GM18861 (cell line): Measurements from ENCODE around the gene DENND10.

ENCODE experiments used
- ATAC-seq: cut with Tn5 transposase; IDR thresholded peaks from one replicate; pipeline ENCODE4 v1.9.1; 2021; ENCODE audit not compliant: unreplicated experiment

Gene DENND10, protein sequence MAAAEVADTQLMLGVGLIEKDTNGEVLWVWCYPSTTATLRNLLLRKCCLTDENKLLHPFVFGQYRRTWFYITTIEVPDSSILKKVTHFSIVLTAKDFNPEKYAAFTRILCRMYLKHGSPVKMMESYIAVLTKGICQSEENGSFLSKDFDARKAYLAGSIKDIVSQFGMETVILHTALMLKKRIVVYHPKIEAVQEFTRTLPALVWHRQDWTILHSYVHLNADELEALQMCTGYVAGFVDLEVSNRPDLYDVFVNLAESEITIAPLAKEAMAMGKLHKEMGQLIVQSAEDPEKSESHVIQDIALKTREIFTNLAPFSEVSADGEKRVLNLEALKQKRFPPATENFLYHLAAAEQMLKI

DNA sequence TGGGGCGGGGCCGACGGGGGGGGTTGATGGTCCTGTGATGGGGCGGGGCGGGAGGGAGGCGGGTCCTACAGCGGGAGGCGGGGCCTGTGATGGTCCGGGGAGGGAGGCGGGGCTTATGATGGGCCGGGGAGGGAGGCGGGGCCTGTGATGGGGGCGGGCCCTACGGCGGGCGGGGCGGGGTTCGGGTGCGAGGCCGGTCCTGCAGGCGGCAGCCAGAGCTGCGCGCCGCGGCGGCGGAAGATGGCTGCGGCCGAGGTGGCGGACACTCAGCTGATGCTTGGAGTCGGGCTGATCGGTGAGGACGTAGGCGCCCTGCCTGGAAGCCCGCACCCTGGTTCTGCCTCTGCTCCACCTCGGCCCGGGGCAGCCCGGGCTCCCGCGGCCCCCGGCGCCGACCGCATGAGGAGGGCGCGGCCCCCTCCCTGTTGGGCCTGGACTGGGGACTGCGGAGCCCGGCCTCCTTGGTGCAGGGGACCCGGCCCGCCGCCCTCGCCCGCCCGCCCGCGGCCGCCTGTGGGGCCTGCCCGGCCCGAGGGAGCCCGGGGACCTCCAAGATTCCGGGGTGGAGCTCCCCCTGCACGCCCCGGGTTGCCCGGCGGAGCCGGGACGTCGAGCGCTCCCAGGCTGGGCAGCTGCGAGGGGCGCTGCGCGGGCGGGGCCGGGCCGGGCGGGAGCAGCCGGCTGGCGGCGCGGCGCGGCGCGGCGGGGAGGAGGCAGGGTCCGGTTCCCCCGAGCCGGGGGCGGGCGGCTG is at the start of gene DENND10:
Gene DENND10 (plus strand): TSS at position 211 of the 751 bp plus-strand sequence. CDS start 30 bp downstream, at position 241.
- ATAC-seq: peak; percentile 43

DNA sequence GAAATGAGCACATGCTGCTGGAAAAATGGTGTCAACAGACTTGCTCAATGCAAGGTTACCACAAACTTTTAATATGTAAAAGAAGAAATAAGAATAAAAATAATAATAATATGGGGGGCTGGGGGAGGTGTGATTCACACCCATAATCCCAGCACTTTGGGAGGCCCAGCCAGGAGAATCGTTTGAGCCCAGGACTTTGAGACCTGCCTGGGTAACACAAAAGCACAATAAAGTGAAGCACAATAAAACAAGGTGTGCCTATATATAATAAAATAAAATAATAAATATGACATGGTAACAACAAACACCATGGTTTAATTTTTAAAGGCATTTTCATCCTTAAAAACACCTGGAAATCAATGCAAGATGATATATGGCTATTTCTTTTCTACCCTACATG is 48.4 kb upstream of the DENND10 start:
- no peak for ATAC-seq

DNA sequence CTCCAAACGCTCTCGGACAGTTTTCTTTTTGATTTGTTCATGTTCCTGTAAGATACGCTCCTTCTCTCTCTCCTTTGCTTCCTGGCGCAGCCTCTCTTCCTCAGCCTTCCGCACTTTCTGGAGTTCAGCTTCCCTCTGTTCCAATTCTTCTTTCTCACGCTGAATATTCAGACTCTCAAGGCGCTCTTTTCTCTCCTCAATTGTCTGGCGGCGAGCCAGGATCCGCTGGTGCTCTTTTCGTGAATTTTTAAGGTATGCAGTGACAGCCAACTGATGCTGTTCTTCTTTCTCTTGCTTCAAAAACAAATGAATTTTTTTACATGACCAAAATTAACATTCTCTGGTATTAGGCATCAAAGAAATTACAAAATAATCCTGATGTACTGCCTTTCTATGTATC is 45.9 kb upstream of the DENND10 start:
- no peak for ATAC-seq

- ATAC-seq: no peak
These were observed 44.4 kb upstream of the DENND10 start for GRCh38 chr10:119059557-119059956.

- ATAC-seq: no peak
These were observed 43.8 kb upstream of the DENND10 start for GRCh38 chr10:119060107-119060506.

DNA sequence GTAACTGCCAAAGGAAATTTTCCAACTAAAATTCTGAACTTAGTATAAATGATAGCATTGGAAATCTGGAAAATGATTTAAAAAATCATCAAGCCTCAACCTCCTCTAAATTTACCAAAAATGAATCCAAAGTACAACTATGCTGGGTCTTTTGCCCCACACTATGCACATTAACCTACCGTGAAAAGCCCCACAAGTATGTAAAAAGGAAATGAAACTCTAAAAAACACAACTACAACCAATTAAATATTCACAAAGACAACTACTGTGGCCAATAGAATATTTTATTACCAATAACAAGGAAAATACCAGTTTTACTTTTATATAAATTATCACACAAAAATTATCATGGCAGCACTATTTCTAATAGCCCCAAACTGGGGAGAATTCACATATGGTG is 42.6 kb upstream of the DENND10 start:
- peak; percentile 52 for ATAC-seq

DNA sequence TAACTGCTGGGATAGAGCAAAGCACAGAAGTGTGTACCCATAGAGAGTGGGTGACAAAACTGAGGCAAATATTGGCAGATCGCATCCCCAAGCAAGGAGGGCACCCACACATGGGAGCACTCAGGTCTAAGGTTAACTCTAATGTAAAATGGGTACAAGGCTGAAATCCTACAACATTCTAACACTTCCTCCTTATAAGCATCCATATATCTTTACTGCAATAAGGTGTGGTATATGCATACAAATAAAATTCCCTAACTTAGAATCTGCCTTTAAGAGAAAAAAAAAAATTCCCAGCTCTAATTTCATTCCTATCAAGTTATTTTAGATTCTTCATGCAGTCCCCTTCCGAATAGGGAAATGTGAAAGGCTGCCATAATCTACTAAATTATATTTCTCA is 42.0 kb upstream of the DENND10 start:
- no peak for ATAC-seq

GRCh38 chr10:119070395-119071165 is 33.3 kb upstream of the DENND10 start:
- no peak for ATAC-seq

DNA sequence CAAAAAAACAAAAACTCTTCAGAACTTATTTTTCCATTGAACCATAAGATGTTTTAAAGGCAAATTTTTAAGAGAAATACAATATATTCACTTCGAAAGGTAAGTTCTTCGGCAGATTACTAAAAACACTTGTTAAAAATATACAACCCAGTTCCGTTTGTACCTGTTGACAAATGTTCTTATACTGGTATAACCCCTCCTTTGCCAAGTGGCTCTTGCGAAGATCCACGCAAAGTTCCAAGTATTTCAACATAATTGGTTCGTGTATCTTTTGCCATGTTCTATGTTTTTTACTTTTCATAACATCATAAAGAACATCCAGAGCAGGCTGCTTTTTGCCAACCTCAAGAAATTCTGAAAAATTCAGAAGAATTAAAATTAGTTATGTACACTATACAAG is 30.3 kb upstream of the DENND10 start:
- no peak for ATAC-seq

DNA sequence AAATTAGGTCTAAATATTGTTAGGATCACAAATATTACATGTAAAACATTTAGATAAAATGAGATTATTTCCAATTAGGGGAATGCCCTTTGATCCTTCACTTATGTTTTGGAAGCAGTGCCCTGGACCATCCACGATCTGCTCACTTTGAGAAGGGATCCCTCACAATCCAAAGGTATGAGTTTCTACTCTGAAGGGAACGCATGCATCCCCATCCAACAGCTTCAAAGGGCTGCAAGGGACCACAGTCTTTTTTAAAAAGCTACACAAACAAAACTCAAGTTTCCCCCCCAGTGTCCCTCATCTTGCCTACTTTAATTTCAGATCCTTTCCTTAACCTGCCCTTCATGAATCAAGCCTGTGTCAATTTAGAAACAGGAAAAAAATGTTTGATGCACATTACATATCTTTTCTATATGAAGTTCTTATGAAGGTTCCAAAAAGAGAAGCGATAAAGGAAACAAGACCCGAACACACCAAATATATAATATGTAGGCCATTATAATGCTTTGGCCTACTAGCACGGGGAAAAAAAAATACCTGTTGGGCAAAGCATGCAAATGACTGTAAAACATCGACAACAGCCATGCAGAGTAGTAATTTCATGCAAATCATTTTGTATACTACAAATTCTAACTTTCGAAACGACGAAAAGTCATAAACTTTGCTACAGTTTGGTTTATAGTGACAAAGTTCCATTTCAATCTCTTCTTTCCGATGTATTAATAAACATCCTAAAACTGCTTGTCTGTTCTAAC is 25.3 kb upstream of the DENND10 start:
- no peak for ATAC-seq

DNA sequence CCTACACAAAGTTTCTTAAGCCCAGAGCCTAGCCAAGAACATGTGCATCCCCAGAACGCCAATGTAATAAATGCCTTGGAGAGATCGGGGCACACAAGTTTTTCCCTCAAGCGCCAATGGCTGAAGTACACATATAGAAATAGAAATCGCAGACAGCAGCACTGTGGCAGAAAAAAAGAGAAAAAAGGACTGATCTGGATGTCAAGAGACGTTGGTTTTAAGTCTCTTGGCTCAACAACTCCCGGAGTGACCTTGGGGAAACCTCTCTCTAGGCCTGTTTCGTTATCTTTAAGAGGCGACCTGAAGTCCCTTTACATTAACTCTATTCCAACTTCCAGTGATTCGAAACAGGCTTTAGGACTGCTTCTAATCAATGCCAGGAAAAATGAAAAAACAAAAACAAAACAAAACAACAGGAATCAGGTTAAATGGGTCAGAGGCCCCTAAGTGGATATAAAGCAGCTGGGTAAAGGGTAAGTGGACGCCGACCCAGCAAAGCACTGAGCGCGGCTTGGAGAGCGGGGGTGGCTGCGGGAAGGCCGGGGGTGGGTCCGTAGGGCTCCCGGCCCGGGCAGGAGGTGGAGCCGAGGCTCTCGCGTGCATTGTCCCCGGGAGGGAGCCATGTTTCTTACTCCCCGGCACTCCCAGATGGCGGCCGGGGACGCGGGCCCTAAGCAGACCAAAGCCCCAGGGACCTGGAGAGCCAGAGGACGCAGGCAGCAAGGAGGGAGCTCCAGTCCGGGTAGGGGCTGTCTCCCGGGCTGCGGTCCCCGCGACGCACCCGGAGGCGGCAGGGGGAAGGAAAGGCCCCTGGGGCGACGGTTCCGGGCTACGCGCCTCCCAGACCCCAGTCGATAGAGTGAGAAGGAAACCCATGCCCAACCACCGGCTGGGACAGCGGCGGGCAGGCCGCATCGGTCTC is 24.1 kb upstream of the DENND10 start:
- peak; percentile 41 for ATAC-seq

DNA sequence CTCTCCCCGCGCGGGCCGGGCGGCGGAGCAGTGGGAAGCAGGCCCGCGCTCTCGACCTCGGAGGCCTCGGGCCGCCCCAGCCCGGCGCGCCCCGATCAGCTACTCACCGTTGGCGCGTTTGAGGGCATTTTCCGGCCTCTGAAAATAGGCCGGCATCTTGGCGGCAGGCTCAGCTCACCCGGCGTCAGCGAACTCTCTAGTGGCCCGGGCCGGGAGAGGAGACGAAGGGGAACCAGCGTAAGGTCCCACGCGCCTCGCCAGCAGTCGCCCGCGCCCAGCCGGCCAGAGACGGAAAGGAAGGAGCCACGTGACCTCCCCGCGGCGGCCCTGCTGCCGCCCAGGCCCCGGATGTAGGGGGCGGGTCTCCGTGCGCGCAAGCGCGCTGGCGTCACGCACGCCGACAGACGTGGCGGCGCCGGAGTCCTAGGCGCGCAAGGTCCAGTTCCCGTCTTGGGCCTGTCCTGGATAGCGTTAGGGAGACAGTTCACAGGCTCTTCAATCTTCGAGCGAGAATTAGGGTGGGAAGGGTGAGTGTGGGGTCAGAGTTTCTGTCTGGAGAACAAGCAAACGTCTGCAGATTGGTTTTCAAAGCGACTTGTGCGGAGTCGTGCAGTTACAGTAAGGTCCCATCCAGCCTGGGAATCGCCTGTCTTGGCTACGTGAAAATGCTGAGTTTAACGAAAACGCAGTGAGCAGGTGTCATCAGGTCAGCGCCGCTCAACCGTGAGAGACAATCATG is 23.2 kb upstream of the DENND10 start, which contains the start of gene EIF3A:
Gene EIF3A (minus strand): TSS at position 297 of the 739 bp plus-strand sequence. CDS start 141 bp downstream, at position 156.
- ATAC-seq: peak; percentile 78

- ATAC-seq: no peak
These were observed 19.0 kb upstream of the DENND10 start for GRCh38 chr10:119084896-119085295.

- no peak for ATAC-seq
These were observed 16.5 kb upstream of the DENND10 start for GRCh38 chr10:119087271-119087882.

DNA sequence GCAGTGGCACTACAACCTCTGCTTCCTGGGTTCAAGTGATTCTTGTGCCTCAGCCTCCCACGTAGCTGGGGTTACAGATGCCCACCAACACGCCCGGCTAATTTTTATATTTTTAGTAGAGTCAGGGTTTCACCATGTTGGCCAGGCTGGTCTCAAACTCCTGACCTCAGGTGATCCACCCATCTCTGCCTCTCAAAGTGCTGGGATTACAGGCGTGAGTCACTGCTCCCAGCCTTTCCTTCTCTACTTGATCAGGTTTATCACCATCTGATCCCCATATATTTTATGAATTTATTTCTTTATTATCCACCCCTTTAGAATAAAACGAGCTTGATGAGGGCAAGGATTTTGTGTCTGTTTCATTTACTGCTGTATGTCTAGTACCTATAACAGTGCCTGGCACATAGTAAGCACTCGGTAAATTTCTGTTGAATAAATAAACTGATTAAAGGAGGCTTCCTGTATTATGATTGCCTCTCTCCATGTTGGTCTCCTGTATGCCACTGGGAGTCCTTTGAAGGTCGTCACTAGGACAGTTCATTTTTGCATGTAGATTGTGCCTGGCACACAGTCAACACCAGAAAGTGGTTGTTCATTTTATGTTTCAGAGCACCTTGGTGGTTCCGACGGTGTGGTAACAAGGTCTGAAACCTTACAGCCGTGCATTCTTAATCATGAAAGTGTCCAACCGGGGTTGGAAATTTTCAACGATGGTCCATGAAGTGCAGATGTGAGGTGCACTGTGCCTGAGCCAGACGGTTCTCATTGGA is 13.7 kb upstream of the DENND10 start:
- no peak for ATAC-seq

GRCh38 chr10:119090968-119091367 is 12.9 kb upstream of the DENND10 start:
- no peak for ATAC-seq

- ATAC-seq: no peak
These were observed 8.3 kb upstream of the DENND10 start for GRCh38 chr10:119095640-119096039.
